NCI-H1417 (cell line): ENCODE measurements around the gene INO80E.
"Not testable (repeated sequence)": the region's sequence is repeated elsewhere in the genome, so short reads cannot be mapped to it uniquely, and the experiment has no call there.

Experiments used
- DNase-seq, 3 experiments: peaks; one replicate each; lab custom pipeline; 2025; lab: John Stamatoyannopoulos, UW

INO80E gene, protein sequence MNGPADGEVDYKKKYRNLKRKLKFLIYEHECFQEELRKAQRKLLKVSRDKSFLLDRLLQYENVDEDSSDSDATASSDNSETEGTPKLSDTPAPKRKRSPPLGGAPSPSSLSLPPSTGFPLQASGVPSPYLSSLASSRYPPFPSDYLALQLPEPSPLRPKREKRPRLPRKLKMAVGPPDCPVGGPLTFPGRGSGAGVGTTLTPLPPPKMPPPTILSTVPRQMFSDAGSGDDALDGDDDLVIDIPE

DNA sequence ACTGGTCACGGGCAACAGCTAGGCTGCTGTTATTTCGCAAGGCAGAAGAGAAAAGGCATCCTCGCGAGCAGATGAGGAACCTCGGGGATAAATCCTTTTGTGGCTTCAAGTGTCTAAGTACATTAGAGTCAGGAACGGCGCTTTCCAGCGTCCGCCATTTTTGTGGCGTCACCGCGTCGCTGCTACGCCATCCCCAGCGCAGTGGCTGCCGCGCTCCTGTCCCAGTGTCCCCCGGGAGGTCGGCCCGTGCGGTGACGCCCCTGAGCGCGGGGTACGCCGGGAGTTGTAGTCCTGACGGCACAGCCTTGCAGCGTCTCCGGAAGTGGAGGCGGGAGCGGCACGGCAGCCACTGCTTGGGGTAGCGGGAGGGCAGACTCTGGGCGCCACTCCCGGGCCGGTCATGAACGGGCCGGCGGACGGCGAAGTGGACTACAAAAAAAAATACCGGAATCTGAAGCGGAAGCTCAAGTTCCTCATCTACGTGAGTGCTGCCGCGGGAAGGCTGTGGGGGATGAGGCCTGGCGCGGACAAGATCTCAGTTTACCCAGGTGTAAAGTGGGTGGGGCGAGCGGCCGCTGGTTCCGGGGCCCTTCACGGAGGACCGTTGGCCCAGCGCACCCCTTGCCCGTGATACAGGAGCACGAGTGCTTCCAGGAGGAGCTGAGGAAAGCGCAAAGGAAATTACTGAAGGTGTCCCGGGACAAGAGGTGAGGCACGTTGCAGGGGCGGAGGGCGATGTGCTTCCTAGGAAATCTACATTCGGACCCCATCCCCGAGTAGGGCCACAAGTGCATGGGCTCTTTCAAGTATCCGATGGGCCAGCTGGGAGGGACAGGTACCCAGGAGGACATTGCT lies at the start of gene INO80E:
TSS of gene INO80E (plus strand) at position 331 of the 855 bp plus-strand sequence. CDS start at position 401, 70 bp downstream.
- peak; percentile 92 to 98 (median 95) for DNase-seq

DNA sequence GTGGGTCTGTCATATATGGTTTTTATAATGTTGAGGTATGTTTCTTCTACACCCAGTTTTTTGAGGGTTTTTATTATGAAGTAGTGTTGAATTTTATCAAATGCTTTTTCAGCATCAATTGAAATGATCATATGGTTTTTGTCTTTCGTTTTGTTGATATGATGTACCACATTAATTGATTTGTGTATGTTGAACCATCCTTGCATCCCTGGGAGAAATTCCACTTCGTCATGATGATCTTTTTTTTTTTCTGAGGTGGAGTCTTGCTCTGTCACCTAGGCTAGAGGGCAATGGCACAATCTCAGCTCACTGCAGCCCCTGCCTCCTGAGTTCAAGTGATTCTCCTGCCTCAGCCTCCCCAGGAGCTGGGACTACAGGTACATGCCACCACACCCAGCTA lies 48.1 kb upstream of the INO80E start:
- no peak for DNase-seq

DNA sequence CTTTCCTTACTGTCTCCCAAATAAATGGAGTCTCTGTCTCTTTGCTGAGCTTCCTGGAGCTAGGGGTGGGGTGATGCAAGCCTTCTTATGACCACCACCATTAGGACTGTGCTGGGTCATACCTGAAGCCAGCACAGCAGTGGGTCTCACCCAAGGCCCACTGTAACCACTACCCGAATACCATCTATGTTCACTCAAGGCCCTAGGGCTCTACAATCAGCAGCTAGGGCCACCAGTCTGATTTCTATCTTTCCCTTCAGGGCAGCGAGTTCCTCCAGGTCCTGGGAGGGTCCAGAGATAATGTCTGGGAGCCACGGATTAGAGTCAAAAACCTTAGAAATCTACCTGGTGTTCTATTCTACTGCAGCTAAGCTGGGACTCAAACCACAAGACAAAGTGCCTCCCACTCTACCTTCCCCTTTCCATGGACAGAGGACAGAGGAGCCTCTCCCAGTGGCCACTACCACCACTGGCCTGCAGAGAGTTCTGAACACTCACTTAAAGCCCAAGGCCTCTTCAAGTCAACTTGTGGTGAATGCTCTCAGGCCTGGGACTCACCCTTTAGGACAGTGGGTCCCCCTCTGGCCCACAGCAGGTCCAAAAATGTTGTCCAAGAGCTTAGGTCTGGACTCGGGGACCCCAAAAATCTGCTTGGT lies 45.1 kb upstream of the INO80E start:
- no peak for DNase-seq

GRCh38 chr16:29951625-29952365 lies 44.2 kb upstream of the INO80E start:
- no peak for DNase-seq

GRCh38 chr16:29958756-29959155 lies 37.3 kb upstream of the INO80E start:
- DNase-seq, result no peak

DNA sequence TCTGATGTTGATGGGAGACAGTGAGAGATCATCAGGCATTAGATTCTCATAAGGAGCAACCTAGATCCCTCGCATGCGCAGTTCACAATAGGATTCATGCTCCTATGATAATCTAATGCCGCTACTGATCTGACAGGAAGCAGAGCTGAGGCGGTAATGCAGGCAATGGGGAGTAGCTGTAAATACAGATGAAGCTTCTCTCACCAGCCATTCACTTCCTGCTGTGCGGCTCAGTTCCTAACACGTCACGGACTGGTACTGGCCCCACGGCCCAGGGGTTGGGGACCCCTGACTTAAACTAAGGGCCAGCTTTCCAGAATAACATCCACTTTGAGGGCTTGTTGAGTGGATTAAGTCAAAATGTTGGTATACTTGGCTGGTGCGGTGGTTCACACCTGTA lies 36.7 kb upstream of the INO80E start:
- no peak for DNase-seq

DNA sequence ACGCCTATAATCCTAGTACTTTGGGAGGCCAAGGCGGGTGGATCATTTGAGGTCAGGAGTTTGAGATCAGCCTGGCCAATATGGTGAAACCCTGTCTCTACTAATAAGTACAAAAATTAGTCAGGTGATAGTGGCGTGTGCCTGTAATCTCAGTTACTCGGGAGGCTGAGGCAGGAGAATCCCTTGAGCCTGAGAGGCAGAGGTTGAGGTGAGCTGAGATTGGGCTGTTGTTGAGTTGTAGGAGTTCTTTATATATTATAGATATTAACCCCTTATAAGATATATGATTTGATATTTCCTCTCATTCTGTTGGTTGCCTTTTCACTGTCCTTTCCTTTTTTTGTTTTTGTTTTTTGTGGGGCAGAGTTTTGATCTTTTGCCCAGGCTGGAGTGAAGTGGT lies 36.2 kb upstream of the INO80E start:
- DNase-seq, result not testable (repeated sequence)

GRCh38 chr16:29961127-29961478 lies 34.9 kb upstream of the INO80E start:
- DNase-seq, result no peak

GRCh38 chr16:29961479-29962343 lies 34.3 kb upstream of the INO80E start, which contains the start of gene TMEM219:
TSS of gene TMEM219 (plus strand) at chr16:29962079. CDS start at chr16:29963144, 1,065 bp downstream.
- peak; percentile 85 to 94 (median 93) for DNase-seq

DNA sequence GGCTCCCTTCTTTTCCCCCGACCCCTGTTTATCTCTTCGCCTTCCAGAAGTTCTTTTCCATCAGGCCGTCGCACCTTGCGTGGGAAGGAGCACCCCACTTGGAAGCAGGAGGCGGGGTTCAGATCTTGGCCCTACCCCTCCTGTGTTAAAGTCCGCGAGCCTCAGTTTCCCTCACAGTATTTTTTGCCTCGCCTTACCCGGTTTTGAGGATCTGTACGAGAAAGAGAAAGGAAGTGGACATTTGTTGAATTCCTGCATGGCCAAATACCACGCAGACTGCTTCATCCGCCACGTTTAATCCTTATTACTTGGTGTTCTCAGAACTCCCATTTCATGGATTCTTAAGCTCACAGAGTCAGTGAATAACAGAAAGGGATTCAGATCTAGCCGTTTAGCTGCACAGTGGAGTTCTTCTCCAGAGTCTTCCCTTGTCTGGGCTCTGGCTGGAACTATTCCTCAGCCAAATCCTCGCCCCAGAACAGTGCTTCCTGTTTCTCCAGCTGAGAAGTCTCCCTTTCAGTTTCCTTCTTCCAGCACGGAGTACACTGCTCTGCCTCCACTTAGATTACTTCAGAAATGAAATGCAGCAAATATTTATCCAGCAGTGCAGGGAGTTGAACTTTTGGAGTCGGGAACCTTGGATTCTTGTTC lies 33.6 kb upstream of the INO80E start:
- peak in 1 of 3 experiments; percentile 42 for DNase-seq

DNA sequence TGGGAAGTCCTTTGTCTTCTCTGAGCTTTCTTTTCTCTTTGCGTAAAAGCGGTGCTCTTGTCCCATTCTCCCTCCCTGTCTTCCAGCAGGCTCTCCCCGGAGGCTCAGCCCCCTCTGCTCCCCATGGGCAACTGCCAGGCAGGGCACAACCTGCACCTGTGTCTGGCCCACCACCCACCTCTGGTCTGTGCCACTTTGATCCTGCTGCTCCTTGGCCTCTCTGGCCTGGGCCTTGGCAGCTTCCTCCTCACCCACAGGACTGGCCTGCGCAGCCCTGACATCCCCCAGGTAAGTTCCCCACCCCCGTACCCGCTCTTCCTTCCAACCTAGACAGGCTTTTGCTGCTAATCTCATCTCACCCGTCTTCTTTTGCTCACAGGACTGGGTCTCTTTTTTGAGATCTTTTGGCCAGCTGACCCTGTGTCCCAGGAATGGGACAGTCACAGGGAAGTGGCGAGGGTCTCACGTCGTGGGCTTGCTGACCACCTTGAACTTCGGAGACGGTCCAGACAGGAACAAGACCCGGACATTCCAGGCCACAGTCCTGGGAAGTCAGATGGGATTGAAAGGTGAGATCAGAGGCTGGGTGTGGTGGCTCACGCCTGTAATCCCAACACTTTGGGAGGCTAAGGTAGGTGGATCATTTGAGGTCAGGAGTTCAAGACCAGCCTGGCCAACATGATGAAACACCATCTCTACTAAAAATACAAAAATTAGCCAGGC lies 32.9 kb upstream of the INO80E start:
- DNase-seq, result no peak

DNA sequence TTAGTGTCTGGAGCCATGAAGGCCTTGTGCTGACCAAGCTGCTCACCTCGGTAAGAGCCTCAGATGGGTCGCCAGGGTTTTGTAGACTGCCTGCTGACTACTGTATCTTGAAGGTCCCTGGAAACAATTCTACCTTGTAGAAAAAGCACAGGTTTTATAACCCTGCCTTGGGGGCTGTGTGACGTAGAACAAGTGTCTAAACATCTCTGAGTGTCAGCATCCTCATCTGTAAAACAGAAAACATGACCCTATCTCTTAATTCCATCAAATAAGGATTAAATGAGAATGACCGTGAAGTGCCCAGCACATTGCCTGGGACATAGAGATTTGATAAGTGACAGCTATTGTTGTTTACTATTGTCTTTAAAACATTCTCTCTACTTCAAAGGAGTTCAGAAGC lies 27.8 kb upstream of the INO80E start:
- DNase-seq, result no peak

GRCh38 chr16:29971304-29971703 lies 24.7 kb upstream of the INO80E start:
- no peak for DNase-seq

GRCh38 chr16:29972500-29972899 lies 23.5 kb upstream of the INO80E start:
- DNase-seq, result no peak

DNA sequence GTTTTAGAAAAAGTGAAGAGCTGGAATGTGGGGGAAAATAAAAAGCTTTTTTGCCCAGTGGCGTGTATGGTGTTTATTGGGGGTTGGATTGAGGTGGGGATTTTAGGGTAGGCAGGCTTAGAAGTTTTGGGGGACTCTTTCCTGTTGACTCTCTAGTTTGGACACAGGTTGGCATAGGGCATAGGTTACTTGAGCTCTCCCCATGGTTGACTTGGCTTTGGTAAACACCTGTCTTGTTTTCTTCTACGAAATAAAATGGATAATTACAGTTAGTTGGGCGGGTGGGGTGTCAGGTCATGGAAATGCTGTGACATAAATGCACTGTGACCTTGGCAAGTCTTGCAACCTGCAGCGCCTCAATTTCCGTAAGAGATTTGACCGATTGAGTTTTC lies 23.1 kb upstream of the INO80E start:
- DNase-seq, result no peak

GRCh38 chr16:29973384-29974246 lies 22.4 kb upstream of the INO80E start, which contains the start of gene TAOK2:
TSS of gene TAOK2 (plus strand) at chr16:29973868. CDS start at chr16:29977773, 3,905 bp downstream.
- DNase-seq, result peak; percentile 94 to 99 (median 98)

DNA sequence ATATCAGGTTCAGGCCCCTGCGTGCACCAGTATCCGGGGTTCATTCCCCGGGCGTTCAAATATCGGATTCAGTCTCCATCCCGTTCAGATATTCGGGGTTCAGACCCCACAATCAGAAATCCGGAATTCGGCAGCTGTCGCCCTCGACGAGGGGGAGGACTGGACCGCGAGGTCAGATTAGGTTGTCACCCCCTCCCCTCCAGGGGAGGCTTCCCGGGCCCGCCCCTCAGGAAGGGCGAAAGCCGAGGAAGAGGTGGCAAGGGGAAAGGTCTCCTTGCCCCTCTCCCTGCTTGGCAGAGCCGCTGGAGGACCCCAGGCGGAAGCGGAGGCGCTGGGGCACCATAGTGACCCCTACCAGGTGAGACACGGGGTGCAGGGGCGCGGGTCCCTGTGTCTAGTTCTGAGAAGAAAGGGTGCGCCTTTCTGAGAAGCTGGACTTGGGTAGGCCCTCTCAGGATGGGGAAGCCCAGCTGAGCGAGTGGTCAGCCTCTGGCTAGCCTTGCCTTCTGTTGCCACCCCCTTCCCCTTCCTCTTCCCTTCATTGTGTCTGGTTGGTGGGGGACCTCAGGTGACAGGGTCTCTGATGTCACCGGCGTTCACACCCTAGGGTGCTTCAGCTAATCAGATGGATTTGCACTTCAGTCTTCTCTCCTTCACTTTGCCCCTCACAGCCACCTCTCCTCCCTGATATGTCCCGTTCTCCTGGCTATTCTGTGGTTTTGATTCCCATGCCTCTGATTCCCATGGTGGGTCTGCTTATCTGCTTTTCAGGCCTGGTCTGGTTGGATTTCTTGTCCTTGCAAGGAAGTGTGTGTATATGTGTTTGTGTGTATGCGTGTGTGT lies 21.5 kb upstream of the INO80E start:
- peak in 2 of 3 experiments; percentile 28 to 46 for DNase-seq

DNA sequence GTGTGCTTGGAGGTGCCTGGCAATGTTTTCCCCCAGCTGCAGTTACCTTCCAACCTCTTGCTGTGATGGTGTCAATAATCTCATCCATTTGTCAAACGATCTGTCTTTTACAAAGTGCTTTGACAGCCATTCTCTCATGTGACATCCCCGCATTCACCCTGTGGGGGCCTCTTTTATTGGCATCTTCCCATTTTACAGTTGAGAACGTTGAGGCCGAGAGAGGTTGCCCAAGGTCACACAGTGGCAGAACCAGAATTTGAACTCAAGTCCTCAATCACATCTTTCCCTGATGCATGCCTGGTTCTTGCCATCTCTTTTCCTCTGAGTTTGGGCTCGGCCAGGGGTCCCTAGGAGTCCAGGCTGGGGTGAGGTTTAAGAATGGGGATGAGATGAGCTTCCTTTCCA lies 20.9 kb upstream of the INO80E start:
- DNase-seq, result no peak
